Gastroesophageal sphincter (tissue), 3 donors: ENCODE measurements around the gene GMEB2.

Source experiments
- EP300 ChIP-seq: sonication (generic); formaldehyde crosslinking; IDR thresholded peaks from one replicate; pipeline ENCODE4 v1.6.1; 2017; ENCODE audit warnings: antibody characterized with exemption, mild to moderate bottlenecking
- POLR2A ChIP-seq, 2 donors: fragments of 450-650 bp; IDR thresholded peaks; one replicate each; pipeline ENCODE4 v1.6.1; 2017; ENCODE audit warnings: antibody characterized with exemption in 2 of 2, mild to moderate bottlenecking in 2 of 2, moderate library complexity in 1 of 2
- TF ChIP-seq, protein P1 (sequence below), 4 experiments: fragments of 200-600 bp in 2 of 4; fragments of 450-650 bp in 2 of 4; sonication (generic) in 1 of 4; IDR thresholded peaks; one replicate each; pipeline ENCODE4 v1.5.1; 2017 to 2019; ENCODE audit warnings: antibody characterized with exemption in 4 of 4, mild to moderate bottlenecking in 2 of 4, moderate library complexity in 2 of 4

DNA sequence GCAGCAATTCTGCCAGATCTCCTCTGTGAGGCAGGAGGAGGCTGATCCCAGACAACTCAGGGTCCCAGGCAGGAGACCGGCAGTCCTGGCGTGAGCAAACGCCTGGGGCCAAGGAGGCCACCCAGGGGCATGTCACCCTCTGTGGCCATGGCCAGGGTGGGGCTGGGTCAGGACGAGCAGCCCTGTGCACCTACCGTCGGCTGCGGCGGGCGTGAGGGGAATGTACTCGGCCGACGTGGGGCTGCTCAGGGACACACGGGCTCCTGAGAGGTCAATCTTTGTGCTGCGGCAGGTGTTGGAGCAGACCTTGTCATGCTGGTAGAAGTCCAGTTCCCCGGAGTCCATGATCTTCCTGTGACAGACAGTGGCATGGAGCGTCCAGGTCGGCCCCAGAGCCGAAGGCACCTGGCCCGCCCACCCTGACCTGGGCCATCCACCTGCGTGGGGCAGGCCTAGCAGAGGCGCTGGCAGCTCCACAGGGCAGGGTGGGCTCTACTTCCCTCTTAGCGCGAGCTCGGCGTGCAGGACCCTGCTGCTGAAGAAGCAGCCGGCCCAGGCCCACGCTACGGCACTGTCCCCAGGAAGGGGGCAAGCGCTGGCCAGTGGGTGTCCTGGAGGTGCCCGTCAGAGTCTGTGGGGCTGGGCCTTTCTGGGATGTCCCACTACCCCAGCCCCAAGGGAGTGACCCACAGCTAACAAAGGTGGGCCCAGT lies 31.3 kb downstream of the GMEB2 start:
- TF ChIP-seq EP300 (no peak), POLR2A (IDR thresholded peaks at IDR 0.05) (no peak)
- TF ChIP-seq, protein P1, sequence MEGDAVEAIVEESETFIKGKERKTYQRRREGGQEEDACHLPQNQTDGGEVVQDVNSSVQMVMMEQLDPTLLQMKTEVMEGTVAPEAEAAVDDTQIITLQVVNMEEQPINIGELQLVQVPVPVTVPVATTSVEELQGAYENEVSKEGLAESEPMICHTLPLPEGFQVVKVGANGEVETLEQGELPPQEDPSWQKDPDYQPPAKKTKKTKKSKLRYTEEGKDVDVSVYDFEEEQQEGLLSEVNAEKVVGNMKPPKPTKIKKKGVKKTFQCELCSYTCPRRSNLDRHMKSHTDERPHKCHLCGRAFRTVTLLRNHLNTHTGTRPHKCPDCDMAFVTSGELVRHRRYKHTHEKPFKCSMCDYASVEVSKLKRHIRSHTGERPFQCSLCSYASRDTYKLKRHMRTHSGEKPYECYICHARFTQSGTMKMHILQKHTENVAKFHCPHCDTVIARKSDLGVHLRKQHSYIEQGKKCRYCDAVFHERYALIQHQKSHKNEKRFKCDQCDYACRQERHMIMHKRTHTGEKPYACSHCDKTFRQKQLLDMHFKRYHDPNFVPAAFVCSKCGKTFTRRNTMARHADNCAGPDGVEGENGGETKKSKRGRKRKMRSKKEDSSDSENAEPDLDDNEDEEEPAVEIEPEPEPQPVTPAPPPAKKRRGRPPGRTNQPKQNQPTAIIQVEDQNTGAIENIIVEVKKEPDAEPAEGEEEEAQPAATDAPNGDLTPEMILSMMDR (IDR thresholded peaks at IDR 0.05) = no peak
